GM04503 (cell line): ENCODE data around the gene SLC35E1.
"Not testable (repeated sequence)": the region's sequence is repeated elsewhere in the genome, so short reads cannot be mapped to it uniquely, and the experiment has no call there.

Experiments used
- DNase-seq: peaks from one replicate; pipeline ENCODE4 v3.0.0-alpha.2; 2012; ENCODE audit warnings: low read depth

SLC35E1 gene

DNA sequence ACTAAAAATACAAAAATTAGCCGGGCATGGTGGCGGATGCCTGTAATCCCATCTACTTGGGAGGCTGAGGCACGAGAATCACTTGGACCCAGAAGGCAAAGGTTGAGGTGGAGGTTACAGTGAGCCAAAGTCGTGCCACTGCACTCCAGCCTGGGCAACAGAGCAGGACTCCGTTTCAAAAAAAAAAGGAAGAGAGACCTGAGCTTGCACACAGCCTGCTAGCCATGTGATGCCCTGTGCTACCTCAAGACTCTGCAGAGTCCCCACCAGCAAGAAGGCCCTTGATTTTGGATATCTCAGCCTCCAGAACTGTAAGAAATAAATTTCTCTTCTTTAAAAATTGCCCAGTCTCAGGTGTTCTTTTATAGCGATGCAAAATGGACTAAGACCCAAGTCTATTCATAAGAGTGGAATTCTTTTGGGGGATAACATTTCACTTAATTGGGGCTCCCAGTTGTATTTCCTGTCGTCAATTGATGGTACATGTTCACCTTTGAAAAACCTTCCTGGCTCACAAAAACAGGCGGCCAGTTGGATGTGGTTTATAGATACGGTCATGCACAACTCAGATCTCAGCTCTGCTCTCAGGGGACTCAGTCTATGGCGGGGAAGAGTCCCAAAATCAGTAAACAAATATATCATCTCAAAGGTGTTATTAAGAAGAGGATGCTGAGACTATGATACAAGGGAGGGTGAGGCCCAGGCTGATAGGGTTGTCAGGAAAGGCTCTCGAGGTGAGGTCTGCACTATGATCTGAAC, 27.6 kb downstream of the SLC35E1 start:
- no peak for DNase-seq

DNA sequence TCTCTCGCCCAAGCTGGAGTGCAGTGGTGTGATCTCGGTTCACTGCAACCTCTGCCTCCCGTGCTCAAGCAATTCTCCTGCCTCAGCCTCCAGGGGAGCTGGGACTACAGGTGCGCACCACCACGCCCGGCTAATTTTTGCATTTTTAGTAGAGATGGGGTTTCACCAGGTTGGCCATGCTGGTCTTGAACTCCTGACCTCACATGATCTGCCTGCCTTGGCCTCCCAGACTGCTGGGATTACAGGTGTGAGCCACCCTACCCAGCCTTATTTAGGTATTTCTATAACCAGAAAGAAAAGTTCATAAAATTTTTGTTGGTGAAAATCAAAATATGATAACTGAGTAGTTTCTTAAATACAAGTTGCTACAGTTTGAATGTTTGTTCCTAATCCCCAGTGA, 28.5 kb downstream of the SLC35E1 start:
- not testable (repeated sequence) for DNase-seq

DNA sequence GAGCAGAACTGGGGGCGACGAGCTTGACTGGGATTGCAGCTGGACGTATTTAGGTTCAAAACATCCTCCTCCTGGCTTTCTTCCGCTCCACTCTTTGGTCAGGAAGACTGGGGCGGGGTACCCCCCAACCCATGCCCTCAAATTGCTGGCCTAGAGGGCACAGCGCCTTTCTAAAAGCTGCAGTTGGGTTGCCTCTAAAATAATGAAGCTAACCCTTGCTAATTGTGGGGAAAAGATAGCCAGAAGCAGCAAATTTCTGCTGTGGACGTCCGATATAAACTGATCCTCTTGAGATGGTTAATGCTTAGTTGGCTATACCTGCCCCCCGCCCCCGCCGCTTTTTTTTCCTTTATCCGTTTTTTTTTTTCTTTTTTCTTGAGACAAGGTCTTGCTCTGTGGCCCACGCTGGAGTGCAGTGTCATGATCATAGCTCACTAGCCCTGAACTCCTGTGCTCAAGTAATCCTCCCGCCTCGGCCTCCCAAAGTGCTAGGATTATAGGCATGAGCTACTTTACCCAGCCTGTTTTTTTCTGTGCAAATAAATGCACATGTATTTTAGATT, 29.2 kb downstream of the SLC35E1 start:
- DNase-seq: no peak

DNA sequence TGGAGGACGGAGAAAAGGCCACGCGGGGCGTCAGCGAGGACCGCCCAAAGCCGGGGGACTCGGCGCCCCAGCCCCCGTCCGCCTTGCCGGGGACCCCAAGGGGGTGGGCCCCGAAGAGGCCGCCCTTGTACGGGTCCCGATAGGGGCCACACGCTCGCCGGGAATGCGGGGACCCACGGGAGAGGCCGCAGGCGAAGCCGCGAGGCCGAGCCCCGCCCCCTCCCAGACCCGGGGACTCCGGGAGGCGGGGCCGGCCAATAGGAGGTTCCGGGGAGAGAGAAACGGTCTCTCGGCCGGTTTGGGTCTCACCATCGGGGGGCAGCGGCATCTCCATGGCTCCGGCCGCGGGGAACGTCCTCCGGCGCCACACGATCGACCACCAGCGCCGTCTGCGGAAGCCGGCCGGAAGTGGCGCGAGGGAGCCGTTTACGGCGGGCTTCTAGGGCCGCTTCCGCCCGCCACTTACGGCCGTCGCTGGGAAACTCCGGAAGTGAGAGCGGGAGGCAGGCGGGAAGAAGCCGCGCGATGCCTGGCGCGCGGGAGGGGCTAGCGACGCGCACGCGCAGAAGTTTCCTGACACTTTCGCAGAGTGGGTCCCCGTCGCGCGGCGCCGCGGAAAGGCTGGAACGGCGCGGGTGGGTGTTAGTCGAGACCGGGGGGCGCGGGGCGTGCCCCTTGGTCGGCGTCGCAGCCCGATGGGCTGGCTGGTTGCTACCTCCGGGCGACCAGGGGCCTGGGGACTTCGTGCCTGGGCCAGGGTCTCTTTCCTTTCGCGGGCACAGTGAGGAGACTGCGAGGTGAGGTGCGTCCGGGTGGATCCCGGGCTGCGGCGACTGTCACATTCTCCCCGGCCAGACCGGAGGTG, 29.9 kb downstream of the SLC35E1 start, which contains the start of gene CHERP:
Gene CHERP, minus strand, starts transcription at position 393 of the 865 bp plus-strand sequence. Its CDS starts 59 bp downstream, at position 334.
- DNase-seq: peak; percentile 57

- DNase-seq: no peak
These were observed 30.6 kb downstream of the SLC35E1 start for GRCh38 chr19:16541526-16542044.

GRCh38 chr19:16540948-16541347, 31.3 kb downstream of the SLC35E1 start:
- DNase-seq: no peak

GRCh38 chr19:16537111-16537510, 35.1 kb downstream of the SLC35E1 start:
- DNase-seq: no peak

GRCh38 chr19:16536130-16536529, 36.1 kb downstream of the SLC35E1 start:
- no peak for DNase-seq

DNA sequence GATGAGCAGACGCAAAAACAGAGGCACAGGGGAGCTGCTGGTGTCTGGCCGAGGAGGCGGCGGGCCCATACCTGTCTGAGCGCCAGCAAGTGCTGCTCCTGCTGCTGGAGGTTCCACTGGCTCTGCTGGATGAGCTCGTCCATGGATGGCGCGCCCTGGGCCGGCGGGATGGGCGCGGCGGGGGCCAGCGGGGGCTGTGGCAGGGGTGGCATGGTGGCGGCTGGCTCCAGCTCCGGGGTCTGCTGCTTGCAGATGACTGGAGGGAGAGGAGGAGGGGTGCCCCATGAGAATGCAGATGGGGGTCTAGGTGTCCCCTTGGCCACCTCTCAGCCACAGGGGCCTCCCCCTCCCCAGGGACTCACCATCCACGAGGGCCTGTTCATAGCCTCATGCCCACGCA, 36.8 kb downstream of the SLC35E1 start:
- no peak for DNase-seq

- DNase-seq: no peak
These were observed 39.6 kb downstream of the SLC35E1 start for GRCh38 chr19:16532440-16533234.

DNA sequence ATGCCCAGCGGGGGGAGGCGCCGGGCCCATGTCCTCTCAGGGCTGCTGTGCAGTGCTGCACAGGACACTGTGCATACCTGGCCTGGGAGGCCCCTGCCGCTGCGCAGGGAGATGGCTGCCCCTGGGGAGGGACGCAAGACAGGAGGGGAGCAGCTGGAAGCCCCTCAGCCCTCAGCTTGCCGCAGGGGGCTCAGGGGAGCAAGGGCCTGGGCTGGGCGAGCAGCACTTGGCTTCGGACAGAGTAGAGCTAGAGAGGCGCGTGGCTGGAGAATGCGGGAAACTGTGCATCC, 40.9 kb downstream of the SLC35E1 start:
- no peak for DNase-seq

DNA sequence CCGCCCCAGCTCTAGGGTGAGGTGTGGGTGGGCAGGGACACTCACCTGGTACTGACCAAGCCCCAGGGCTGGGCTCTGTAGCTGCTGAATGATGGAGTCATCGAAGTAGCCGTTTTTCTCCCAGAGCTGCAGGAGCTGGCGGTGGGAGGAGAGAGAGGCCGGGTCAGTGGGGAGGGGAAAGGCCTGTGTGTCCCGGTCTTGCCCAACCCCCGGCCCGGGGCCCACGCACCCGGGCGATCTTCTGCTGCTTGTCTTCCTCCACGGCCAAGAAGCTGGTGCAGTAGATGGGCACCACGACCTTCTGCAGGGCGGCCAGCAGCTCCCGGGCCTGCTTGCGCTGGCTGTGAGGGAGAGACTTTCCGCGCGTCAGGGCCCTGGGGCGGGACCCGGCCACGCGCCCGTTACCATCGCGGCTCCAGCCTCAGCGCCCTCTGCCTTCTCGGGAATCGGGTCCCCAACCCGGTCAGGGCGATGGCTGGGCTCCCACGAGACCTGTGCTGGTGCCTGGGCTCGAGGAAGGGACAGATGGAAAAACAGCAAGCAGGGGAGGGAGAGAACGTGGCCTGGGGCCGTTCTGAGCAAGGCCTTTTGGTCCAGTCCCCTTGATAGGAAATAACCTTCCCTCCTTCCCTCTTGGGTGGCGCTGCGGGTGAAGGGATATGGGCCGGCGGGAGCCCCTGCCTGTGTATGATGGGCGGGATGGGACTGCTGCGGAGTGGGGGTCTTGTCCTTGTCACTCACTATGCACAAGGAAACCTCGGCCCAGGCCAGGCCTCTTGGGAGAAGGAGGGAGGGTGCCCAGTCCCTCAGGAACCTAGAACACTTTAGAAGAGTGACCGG, 41.5 kb downstream of the SLC35E1 start:
- DNase-seq: no peak

DNA sequence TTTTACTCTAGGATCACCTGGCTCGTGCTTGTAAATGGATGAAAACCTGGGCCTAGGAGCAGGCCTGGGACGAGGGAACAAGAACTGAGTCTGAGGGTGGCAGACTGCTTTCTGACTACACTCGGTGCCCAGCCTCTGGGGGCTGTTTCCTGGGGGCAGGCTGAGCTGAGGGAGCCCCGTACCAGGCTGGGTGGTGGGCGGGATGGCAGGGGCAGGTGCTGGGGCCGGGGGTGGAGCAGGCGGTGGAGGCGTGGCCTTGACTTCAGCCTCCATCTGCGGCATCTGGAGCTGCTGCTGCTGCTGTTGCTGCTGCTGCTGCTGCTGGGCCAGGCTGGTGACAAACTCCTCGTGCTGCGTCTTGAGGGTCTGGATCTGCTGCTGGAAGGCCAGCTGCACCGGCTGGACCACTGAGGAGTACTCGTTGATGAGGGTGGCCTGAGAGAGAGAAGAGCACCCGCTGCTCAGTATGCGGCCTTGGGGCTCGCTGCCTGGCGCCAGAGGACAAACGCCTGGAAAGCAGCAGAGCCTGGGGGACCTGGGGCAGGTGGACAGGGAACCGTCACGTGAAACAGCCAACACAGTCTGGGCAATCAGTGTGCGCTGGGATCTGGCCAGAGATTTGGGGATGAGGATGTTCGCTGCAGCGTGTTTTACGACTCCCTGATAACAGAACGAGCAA, 42.6 kb downstream of the SLC35E1 start:
- no peak for DNase-seq

DNA sequence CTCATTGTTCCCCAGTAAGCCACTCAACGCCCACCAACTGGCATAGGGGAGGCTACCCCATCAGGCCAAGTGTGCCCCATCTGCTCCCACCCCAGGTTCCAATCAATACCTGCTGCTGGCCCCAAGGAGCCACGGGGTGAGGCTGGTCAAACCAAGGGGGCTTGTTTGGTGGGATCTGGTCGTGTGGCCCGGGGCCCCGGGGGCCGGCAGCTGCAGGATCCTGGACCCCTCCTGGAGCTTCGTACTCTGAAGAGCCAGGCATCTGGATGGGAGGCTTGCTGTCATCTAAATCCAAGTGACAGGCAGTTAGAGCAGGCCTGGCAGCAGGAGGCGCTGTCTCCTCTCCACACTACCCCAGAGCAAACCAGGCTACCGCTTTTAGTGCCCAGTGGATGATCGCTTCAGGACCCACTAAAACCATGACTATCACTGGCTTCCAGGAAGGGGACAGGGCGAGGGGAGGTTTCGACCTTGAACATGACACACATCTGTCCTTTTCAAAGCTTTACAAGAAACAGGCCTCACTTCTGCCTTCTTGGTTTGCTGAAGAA, 44.2 kb downstream of the SLC35E1 start:
- no peak for DNase-seq

DNA sequence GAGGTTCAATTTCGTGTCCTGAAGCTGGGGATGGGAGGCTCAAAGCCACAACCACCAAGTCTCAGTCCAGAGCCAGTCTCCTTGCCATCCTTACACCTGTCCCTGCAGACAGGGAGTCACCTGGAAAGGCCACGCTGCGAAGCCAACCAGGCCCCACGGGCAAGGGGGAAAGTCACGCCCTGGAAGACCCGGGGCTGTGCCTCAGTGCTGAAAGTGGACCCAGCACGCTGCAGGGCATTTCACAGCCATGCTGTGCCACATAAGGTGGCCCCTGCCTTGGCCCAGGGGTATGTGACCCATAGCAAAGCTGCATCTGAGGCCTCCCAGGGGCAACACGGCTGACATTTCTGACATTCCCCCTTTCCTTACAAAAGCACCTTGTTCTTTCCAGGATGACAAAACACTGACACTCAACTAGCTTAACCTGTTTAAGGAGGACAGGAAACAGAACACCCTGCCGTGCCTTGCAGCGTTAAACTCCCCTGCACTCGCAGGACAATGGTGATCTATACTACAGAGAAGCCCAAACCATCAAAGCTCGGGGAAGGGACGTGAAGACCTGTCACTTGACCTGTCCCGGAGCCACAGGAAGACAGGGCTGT, 44.8 kb downstream of the SLC35E1 start:
- no peak for DNase-seq

DNA sequence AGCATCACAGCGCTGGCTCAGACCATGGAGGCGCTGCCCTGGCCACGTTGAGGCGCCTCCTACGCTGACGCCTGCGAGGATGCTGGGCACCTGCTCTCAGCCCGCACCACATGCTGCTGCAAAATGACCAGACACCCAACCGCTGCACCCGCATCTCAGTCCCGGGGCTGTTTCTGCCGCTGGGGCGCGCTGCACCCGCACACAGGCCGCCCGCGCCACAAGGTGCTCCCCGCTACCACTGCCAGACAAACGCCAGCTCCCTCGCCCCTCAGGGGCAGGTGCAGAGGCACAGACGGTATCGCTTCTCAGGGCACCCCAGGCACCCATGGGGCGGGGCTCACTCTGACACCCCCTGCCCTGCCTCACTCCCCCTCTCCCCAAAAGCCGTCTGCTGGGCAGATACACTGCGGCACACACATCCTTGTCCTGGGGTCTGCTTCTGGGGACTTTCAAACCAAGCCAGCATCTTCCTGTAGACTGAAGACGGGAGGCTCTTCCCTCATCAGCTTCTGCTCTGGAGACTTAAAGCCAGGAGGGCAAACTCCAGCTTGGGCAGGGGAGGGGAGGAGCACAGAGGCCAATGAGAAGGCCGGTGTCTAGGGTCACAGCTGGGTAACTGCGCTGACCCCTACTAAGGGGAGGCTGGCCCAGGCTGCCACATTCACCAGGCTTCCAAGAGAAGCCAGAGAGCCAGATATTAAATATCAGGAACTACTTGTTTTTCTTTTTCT, 46.3 kb downstream of the SLC35E1 start:
- DNase-seq: no peak

- DNase-seq: no peak
These were observed 47.1 kb downstream of the SLC35E1 start for GRCh38 chr19:16524991-16525734.
